ENCODE data around the gene TSPAN11.

The TSPAN11 gene

GRCh38 chr12:30999723-31000122 lies 73.2 kb downstream of the TSPAN11 start:
- Histone ChIP-seq H3K9me3 (replicated peaks in 1 of 2; ENCODE audit: control insufficient read depth in 2 of 2, insufficient read depth in 1 of 2, low read depth in 1 of 2, low read length in 2 of 2) (no peaks in the 10 kb centered on the region), H3K4me3 (ENCODE audit: low read length in 2 of 2) (no peak overlapping the region), H3K27me3 (ENCODE audit: control insufficient read depth in 3 of 3, insufficient read depth in 3 of 3, low read depth in 1 of 3, low read length in 3 of 3) (peaks cover 0 to 2% (median 0%) of the 10 kb centered on the region in 3 experiments), H3K79me1 (ENCODE audit: low read depth, low read length) (no peaks in the 10 kb centered on the region), H2BK12ac (ENCODE audit: low read length) (no peak overlapping the region), H2BK5ac (ENCODE audit: low read length) (no peak overlapping the region), H4K8ac (ENCODE audit: low read depth, low read length) (no peak overlapping the region), H3K9ac (ENCODE audit: low read depth, low read length, poor library complexity) (no peak overlapping the region), H2BK15ac (ENCODE audit: low read length) (no peak overlapping the region), H3K4me2 (ENCODE audit: insufficient read depth, low read length, poor library complexity, severe bottlenecking) (no peak overlapping the region), H3K14ac (ENCODE audit: low read length) (no peak overlapping the region), H2AK5ac (ENCODE audit: low read depth, low read length) (no peak overlapping the region), H3K4me1 (ENCODE audit: control insufficient read depth in 2 of 2, insufficient read depth in 1 of 2, low read depth in 1 of 2, low read length in 2 of 2) (peaks cover 0 to 2% of the 10 kb centered on the region in 2 donors), H4K91ac (ENCODE audit: low read depth, low read length, poor library complexity) (no peak overlapping the region), H3K18ac (ENCODE audit: low read length) (no peak overlapping the region), H2AFZ (ENCODE audit: low read length) (no peak overlapping the region), H3K27ac (replicated peaks; ENCODE audit: low read length) (no peak overlapping the region), H3K4ac (ENCODE audit: low read length) (no peak overlapping the region), H3K23ac (ENCODE audit: low read depth, low read length, poor library complexity) (no peak overlapping the region), H2BK120ac (ENCODE audit: low read depth, low read length) (no peak overlapping the region), H3K36me3 (replicated peaks in 1 of 2; ENCODE audit: control insufficient read depth in 2 of 2, insufficient read depth in 2 of 2, low read length in 2 of 2) (no peaks in the 10 kb centered on the region)
- no CpG with 5 or more reads among the region's 4 CpGs for WGBS, 2 donors (ENCODE audit: extremely low coverage in 2 of 2, insufficient read length in 2 of 2, insufficient replicate concordance in 1 of 2)
- no peak for DNase-seq (ENCODE audit: low spot score)

- Histone ChIP-seq H3K9me3 (replicated peaks in 1 of 2; ENCODE audit: control insufficient read depth in 2 of 2, insufficient read depth in 1 of 2, low read depth in 1 of 2, low read length in 2 of 2) (no peaks in the 10 kb centered on the region), H3K27ac (replicated peaks; ENCODE audit: low read length) (no peak overlapping the region), H4K91ac (ENCODE audit: low read depth, low read length, poor library complexity) (no peak overlapping the region), H3K36me3 (replicated peaks in 1 of 2; ENCODE audit: control insufficient read depth in 2 of 2, insufficient read depth in 2 of 2, low read length in 2 of 2) (no peaks in the 10 kb centered on the region), H2AFZ (ENCODE audit: low read length) (no peak overlapping the region), H3K23ac (ENCODE audit: low read depth, low read length, poor library complexity) (no peak overlapping the region), H3K4me2 (ENCODE audit: insufficient read depth, low read length, poor library complexity, severe bottlenecking) (no peak overlapping the region), H4K8ac (ENCODE audit: low read depth, low read length) (no peak overlapping the region), H3K14ac (ENCODE audit: low read length) (no peak overlapping the region), H3K18ac (ENCODE audit: low read length) (no peak overlapping the region), H3K4me1 (ENCODE audit: control insufficient read depth in 2 of 2, insufficient read depth in 1 of 2, low read depth in 1 of 2, low read length in 2 of 2) (peaks cover 0 to 2% of the 10 kb centered on the region in 2 donors), H2BK15ac (ENCODE audit: low read length) (no peak overlapping the region), H2BK12ac (ENCODE audit: low read length) (no peak overlapping the region), H3K27me3 (ENCODE audit: control insufficient read depth in 3 of 3, insufficient read depth in 3 of 3, low read depth in 1 of 3, low read length in 3 of 3) (peaks cover 0 to 2% (median 0%) of the 10 kb centered on the region in 3 experiments), H3K79me1 (ENCODE audit: low read depth, low read length) (no peaks in the 10 kb centered on the region), H2AK5ac (ENCODE audit: low read depth, low read length) (no peak overlapping the region), H3K4ac (ENCODE audit: low read length) (no peak overlapping the region), H2BK5ac (ENCODE audit: low read length) (no peak overlapping the region), H2BK120ac (ENCODE audit: low read depth, low read length) (no peak overlapping the region), H3K9ac (ENCODE audit: low read depth, low read length, poor library complexity) (no peak overlapping the region), H3K4me3 (ENCODE audit: low read length in 2 of 2) (no peak overlapping the region)
- no CpG with 5 or more reads among the region's 3 CpGs for WGBS, 2 donors (ENCODE audit: extremely low coverage in 2 of 2, insufficient read length in 2 of 2, insufficient replicate concordance in 1 of 2)
- DNase-seq (ENCODE audit: low spot score), result no peak
Measured at GRCh38 chr12:31000751-31001150, 74.2 kb downstream of the TSPAN11 start.

- Histone ChIP-seq H4K91ac (ENCODE audit: low read depth, low read length, poor library complexity) (no peak overlapping the region), H3K36me3 (replicated peaks in 1 of 2; ENCODE audit: control insufficient read depth in 2 of 2, insufficient read depth in 2 of 2, low read length in 2 of 2) (no peaks in the 10 kb centered on the region), H2BK120ac (ENCODE audit: low read depth, low read length) (no peak overlapping the region), H4K8ac (ENCODE audit: low read depth, low read length) (no peak overlapping the region), H3K4me1 (ENCODE audit: control insufficient read depth in 2 of 2, insufficient read depth in 1 of 2, low read depth in 1 of 2, low read length in 2 of 2) (peaks cover 0 to 3% of the 10 kb centered on the region in 2 donors), H2BK12ac (ENCODE audit: low read length) (no peak overlapping the region), H2BK15ac (ENCODE audit: low read length) (no peak overlapping the region), H2BK5ac (ENCODE audit: low read length) (no peak overlapping the region), H3K9ac (ENCODE audit: low read depth, low read length, poor library complexity) (no peak overlapping the region), H3K79me1 (ENCODE audit: low read depth, low read length) (no peaks in the 10 kb centered on the region), H3K14ac (ENCODE audit: low read length) (peak overlapping the region; percentile 43), H3K27ac (replicated peaks; ENCODE audit: low read length) (no peak overlapping the region), H3K23ac (ENCODE audit: low read depth, low read length, poor library complexity) (no peak overlapping the region), H3K27me3 (ENCODE audit: control insufficient read depth in 3 of 3, insufficient read depth in 3 of 3, low read depth in 1 of 3, low read length in 3 of 3) (peaks cover 0 to 2% (median 0%) of the 10 kb centered on the region in 3 experiments), H2AFZ (ENCODE audit: low read length) (no peak overlapping the region), H3K18ac (ENCODE audit: low read length) (no peak overlapping the region), H3K4me3 (ENCODE audit: low read length in 2 of 2) (no peak overlapping the region), H3K4ac (ENCODE audit: low read length) (no peak overlapping the region), H3K4me2 (ENCODE audit: insufficient read depth, low read length, poor library complexity, severe bottlenecking) (no peak overlapping the region), H3K9me3 (replicated peaks in 1 of 2; ENCODE audit: control insufficient read depth in 2 of 2, insufficient read depth in 1 of 2, low read depth in 1 of 2, low read length in 2 of 2) (no peaks in the 10 kb centered on the region), H2AK5ac (ENCODE audit: low read depth, low read length) (no peak overlapping the region)
- WGBS, 2 donors (ENCODE audit: extremely low coverage in 2 of 2, insufficient read length in 2 of 2, insufficient replicate concordance in 1 of 2), result no CpG with 5 or more reads among the region's 9 CpGs
- DNase-seq (ENCODE audit: low spot score), result no peak
Measured at GRCh38 chr12:31001581-31002360, 75.2 kb downstream of the TSPAN11 start.

- no peak overlapping the region for H2AFZ ChIP-seq (ENCODE audit: low read length)
- no peaks in the 10 kb centered on the region for H3K79me1 ChIP-seq (ENCODE audit: low read depth, low read length)
- H2BK15ac ChIP-seq (ENCODE audit: low read length), result no peak overlapping the region
- H3K4me2 ChIP-seq (ENCODE audit: insufficient read depth, low read length, poor library complexity, severe bottlenecking), result no peak overlapping the region
- H3K23ac ChIP-seq (ENCODE audit: low read depth, low read length, poor library complexity), result no peak overlapping the region
- no peak overlapping the region for H3K27ac ChIP-seq (replicated peaks; ENCODE audit: low read length)
- no peak overlapping the region for H2BK120ac ChIP-seq (ENCODE audit: low read depth, low read length)
- no peak overlapping the region for H4K91ac ChIP-seq (ENCODE audit: low read depth, low read length, poor library complexity)
- no peak overlapping the region for H4K8ac ChIP-seq (ENCODE audit: low read depth, low read length)
- no peak overlapping the region for H3K4me3 ChIP-seq (ENCODE audit: low read length in 2 of 2)
- H2BK12ac ChIP-seq (ENCODE audit: low read length), result no peak overlapping the region
- no peaks in the 10 kb centered on the region for H3K9me3 ChIP-seq (replicated peaks in 1 of 2; ENCODE audit: control insufficient read depth in 2 of 2, insufficient read depth in 1 of 2, low read depth in 1 of 2, low read length in 2 of 2)
- no peak overlapping the region for H3K4ac ChIP-seq (ENCODE audit: low read length)
- peaks cover 0 to 2% (median 0%) of the 10 kb centered on the region in 3 experiments for H3K27me3 ChIP-seq (ENCODE audit: control insufficient read depth in 3 of 3, insufficient read depth in 3 of 3, low read depth in 1 of 3, low read length in 3 of 3)
- no peak for DNase-seq (ENCODE audit: low spot score)
- H2BK5ac ChIP-seq (ENCODE audit: low read length), result no peak overlapping the region
- no peak overlapping the region for H3K18ac ChIP-seq (ENCODE audit: low read length)
- peaks cover 0 to 3% of the 10 kb centered on the region in 2 donors for H3K4me1 ChIP-seq (ENCODE audit: control insufficient read depth in 2 of 2, insufficient read depth in 1 of 2, low read depth in 1 of 2, low read length in 2 of 2)
- H3K14ac ChIP-seq (ENCODE audit: low read length), result peak overlapping the region; percentile 43
- H2AK5ac ChIP-seq (ENCODE audit: low read depth, low read length), result no peak overlapping the region
- WGBS, 2 donors (ENCODE audit: extremely low coverage in 2 of 2, insufficient read length in 2 of 2, insufficient replicate concordance in 1 of 2), result no CpG with 5 or more reads among the region's 5 CpGs
- no peak overlapping the region for H3K9ac ChIP-seq (ENCODE audit: low read depth, low read length, poor library complexity)
- H3K36me3 ChIP-seq (replicated peaks in 1 of 2; ENCODE audit: control insufficient read depth in 2 of 2, insufficient read depth in 2 of 2, low read length in 2 of 2), result no peaks in the 10 kb centered on the region
Measured at GRCh38 chr12:31002361-31002725, 75.8 kb downstream of the TSPAN11 start.

Measured in neuronal stem cell (in vitro differentiated cells).